A549 (cell line): ENCODE results near the gene MLXIPL. TPM values are rescaled to one million over a fixed set of nuclear protein-coding genes. Genes with fewer than 3 reads are reported as not detected.

Experiments
- ATAC-seq, 2 experiments: fragments of 200-7000 bp in 1 of 2; fragments of >200 bp in 1 of 2; cut with Nextera tagmentation in 1 of 2; cut with Tn5 transposase in 1 of 2; 3 replicates each; pipeline versions ENCODE4 v1.8.0 to v1.9.1; 2018 to 2020; ENCODE audit warnings: mild to moderate bottlenecking in 1 of 2, moderate library complexity in 1 of 2
- CTCF ChIA-PET: fragments of 300-600 bp; sonication (Branson Sonifier 250); formaldehyde crosslinking; extraction: SDS; loops from one replicate; lab custom pipeline; 2021; ENCODE audit warnings: antibody characterized with exemption, inconsistent platforms; lab: Yijun Ruan, JAX
- POLR2A ChIA-PET: fragments of 350-600 bp; formaldehyde crosslinking; extraction: SDS; loops from one replicate; lab custom pipeline; 2021; ENCODE audit warnings: antibody characterized with exemption, inconsistent platforms; lab: Yijun Ruan, JAX
- DNase-seq, 2 experiments: peaks; one replicate each; pipeline versions ENCODE4 v3.0.0 to v3.0.0-alpha.2; 2011 to 2016; ENCODE audit warnings: low read depth in 1 of 2, low spot score in 1 of 2
- FAIRE-seq: peaks from 2 replicates; lab custom pipeline; 2011; peaks lifted over from hg19 to GRCh38; lab: Jason Lieb, UNC
- H3K27ac ChIP-seq, 2 experiments: fragments of >200 bp; sonication (Bioruptor Twin); formaldehyde crosslinking; 3 replicates each; pipeline ENCODE4 v1.5.1; 2016 to 2017
- H3K4me1 ChIP-seq: fragments of >200 bp; sonication (Bioruptor Twin); formaldehyde crosslinking; 3 replicates; pipeline ENCODE4 v1.6.1; 2016
- H3K4me2 ChIP-seq: fragments of >200 bp; sonication (Bioruptor Twin); formaldehyde crosslinking; 3 replicates; pipeline ENCODE4 v1.6.1; 2016
- H3K4me3 ChIP-seq: fragments of >200 bp; sonication (Bioruptor Twin); formaldehyde crosslinking; 3 replicates; pipeline ENCODE4 v1.5.1; 2016
- H3K9me3 ChIP-seq: fragments of >200 bp; sonication (Bioruptor Twin); formaldehyde crosslinking; 3 replicates; pipeline ENCODE4 v1.6.1; 2016
- ATOH8 ChIP-seq: fragments of 250-450 bp; sonication (Bioruptor Pico); IDR thresholded peaks from 2 replicates; pipeline ENCODE4 v1.5.0; 2020; ENCODE audit warnings: low read depth, mild to moderate bottlenecking, moderate library complexity
- CBX8 ChIP-seq: fragments of 200-600 bp; sonication (generic); IDR thresholded peaks from 2 replicates; pipeline ENCODE4 v1.6.1; 2016
- CEBPB ChIP-seq, 2 experiments: fragments of >200 bp in 1 of 2; sonication (Bioruptor Twin) in 1 of 2; formaldehyde crosslinking in 1 of 2; IDR thresholded peaks; 2 replicates each; pipeline ENCODE4 v1.6.1; 2012 to 2016
- EHF ChIP-seq: fragments of 250-450 bp; sonication (Bioruptor Pico); IDR thresholded peaks from 2 replicates; pipeline ENCODE4 v1.5.0; 2020; ENCODE audit warnings: mild to moderate bottlenecking
- EHMT2 ChIP-seq: fragments of 200-600 bp; sonication (generic); IDR thresholded peaks from 2 replicates; pipeline ENCODE4 v1.6.1; 2016; ENCODE audit warnings: antibody characterized with exemption, low read depth, mild to moderate bottlenecking, moderate library complexity
- FOSL2 ChIP-seq, 2 experiments: fragments of 450-650 bp in 1 of 2; fragments of >200 bp in 1 of 2; sonication (Bioruptor Twin) in 1 of 2; formaldehyde crosslinking; IDR thresholded peaks; 2 replicates each; pipeline versions ENCODE4 v1.5.0 to v1.6.1; 2016 to 2020; ENCODE audit warnings: mild to moderate bottlenecking in 1 of 2, moderate library complexity in 1 of 2
- HDAC2 ChIP-seq: fragments of 200-600 bp; sonication (generic); IDR thresholded peaks from 2 replicates; pipeline ENCODE4 v1.6.1; 2016
- HES2 ChIP-seq: fragments of >200 bp; sonication (Bioruptor Twin); formaldehyde crosslinking; IDR thresholded peaks from 2 replicates; pipeline ENCODE4 v1.6.1; 2016
- HMGXB4 ChIP-seq: fragments of 250-450 bp; sonication (Bioruptor Pico); IDR thresholded peaks from 2 replicates; pipeline ENCODE4 v1.5.0; 2021; ENCODE audit warnings: mild to moderate bottlenecking, moderate library complexity, borderline replicate concordance
- HOXA7 ChIP-seq: fragments of 250-450 bp; sonication (Bioruptor Pico); IDR thresholded peaks from 2 replicates; pipeline ENCODE4 v1.5.0; 2020; ENCODE audit warnings: mild to moderate bottlenecking, moderate library complexity
- KDM5A ChIP-seq: fragments of 200-600 bp; sonication (generic); IDR thresholded peaks from 2 replicates; pipeline ENCODE4 v1.6.1; 2016; ENCODE audit warnings: antibody characterized with exemption, mild to moderate bottlenecking
- MAFK ChIP-seq: fragments of 450-650 bp; IDR thresholded peaks from 2 replicates; pipeline ENCODE4 v1.6.1; 2014; ENCODE audit not compliant: partially characterized antibody
- NFE2L2 ChIP-seq: fragments of 150-350 bp; conservative IDR thresholded peaks from 2 replicates; pipeline ENCODE4 v1.6.1; 2014; ENCODE audit warnings: low read length
- POLR2A ChIP-seq: IDR thresholded peaks from 2 replicates; pipeline ENCODE4 v1.6.1; 2012; ENCODE audit warnings: mild to moderate bottlenecking, low read length
- POLR2AphosphoS2 ChIP-seq: conservative IDR thresholded peaks from 2 replicates; pipeline ENCODE4 v1.6.1; 2012; ENCODE audit warnings: low read length, improper control_type of control experiment, inconsistent platforms
- RAD21 ChIP-seq, 2 experiments: fragments of >200 bp in 1 of 2; sonication (Bioruptor Twin) in 1 of 2; formaldehyde crosslinking in 1 of 2; IDR thresholded peaks in 1 of 2; conservative IDR thresholded peaks in 1 of 2; 2 replicates in 1 of 2; 3 replicates in 1 of 2; pipeline ENCODE4 v1.6.1; 2012 to 2018; ENCODE audit warnings: inconsistent platforms in 1 of 2
- REST ChIP-seq: fragments of 200-600 bp; sonication (generic); IDR thresholded peaks from 2 replicates; pipeline ENCODE4 v1.6.1; 2016; ENCODE audit warnings: antibody characterized with exemption, mild to moderate bottlenecking, moderate library complexity
- RFX5 ChIP-seq: fragments of 450-650 bp; IDR thresholded peaks from 2 replicates; pipeline ENCODE4 v1.7.1; 2014; ENCODE audit warnings: antibody characterized with exemption, mild to moderate bottlenecking, moderate library complexity
- RNF2 ChIP-seq: fragments of 200-600 bp; sonication (generic); IDR thresholded peaks from 2 replicates; pipeline ENCODE4 v1.6.1; 2016; ENCODE audit warnings: low read depth, mild to moderate bottlenecking, antibody characterized with exemption, moderate library complexity, borderline replicate concordance
- TFCP2L1 ChIP-seq: fragments of 250-450 bp; sonication (Bioruptor Pico); IDR thresholded peaks from 2 replicates; pipeline ENCODE4 v1.5.0; 2021; ENCODE audit warnings: mild to moderate bottlenecking
- TP53 ChIP-seq: fragments of 250-450 bp; sonication (Bioruptor Pico); IDR thresholded peaks from 2 replicates; pipeline ENCODE4 v1.5.0; 2021; ENCODE audit warnings: mild to moderate bottlenecking, moderate library complexity
- USF2 ChIP-seq: fragments of 450-650 bp; IDR thresholded peaks from 2 replicates; pipeline ENCODE4 v1.6.1; 2014; ENCODE audit warnings: antibody characterized with exemption
- ZFP36 ChIP-seq: fragments of 450-650 bp; IDR thresholded peaks from 2 replicates; pipeline ENCODE4 v1.6.1; 2014; ENCODE audit warnings: borderline replicate concordance; ENCODE audit not compliant: partially characterized antibody
- WGBS: methylation state at CpG from one replicate; pipeline ENCODE4 v1.1.6; 2017; ENCODE audit errors: missing lambda C conversion rate; 5-methylcytosine and 5-hydroxymethylcytosine counted together
- polyA plus RNA-seq, 4 experiments: library from polyadenylated mRNA; depleted of rRNA in 3 of 4; stranded (reverse); fragments of >200 nt; fragmentation: RNase III in 1 of 4; extraction: RNeasy Plus Mini Kit Qiagen cat#74134 plus additional on column Dnase treatment in 1 of 4; gene quantifications; 2 replicates in 3 of 4; 3 replicates in 1 of 4; pipeline ENCODE4 v1.2.3, GENCODE V29; 2011 to 2017

MLXIPL gene
- polyA plus RNA-seq, 2 of the 4 experiments (the other 2 are of a cell fraction) = 1.4 to 3.3 TPM

- no peak for TF ChIP-seq RNF2
- ChIA-PET CTCF (interaction anchor here (0.8 to 19.7 kb wide), 11 partner anchors 9 to 133 kb away, joined by 3 to 290 read pairs (median 7); partner anchors contain the start of genes ABHD11, STX1A and VPS37D), POLR2A (no interaction called here)
- H3K4me3 ChIP-seq = no peak overlapping the region
- 76% methylated on average over 19 of the region's 22 CpGs for WGBS
- H3K4me1 ChIP-seq = peaks cover 4% of the 10 kb centered on the region; the same call in 1 of the 3 replicates
- H3K27ac ChIP-seq = 0 out of 6 replicates have a peak overlapping the region, but pooled peaks of 1 of the 2 experiments have one; percentile 30
- no peaks in the 10 kb centered on the region for H3K9me3 ChIP-seq
- ATAC-seq (no peak), DNase-seq (no peak), FAIRE-seq (no peak)
- H3K4me2 ChIP-seq = no peak overlapping the region
Observed at GRCh38 chr7:73602721-73603651, 21.3 kb downstream of the MLXIPL start.

GRCh38 chr7:73599916-73600315, 24.4 kb downstream of the MLXIPL start:
- Histone ChIP-seq H3K9me3 (no peaks in the 10 kb centered on the region), H3K4me2 (no peak overlapping the region), H3K27ac (no peak overlapping the region; a peak in 1 of 6 replicates), H3K4me1 (no peaks in the 10 kb centered on the region), H3K4me3 (no peak overlapping the region)
- WGBS = 60% methylated on average over 3 of the region's 7 CpGs
- FAIRE-seq (no peak), DNase-seq (no peak), ATAC-seq (no peak)
- POLR2A ChIA-PET = no interaction called here
- CTCF ChIA-PET = interaction anchor here (1.2 to 19.7 kb wide), 8 partner anchors 7 to 136 kb away, joined by 3 to 290 read pairs (median 5); partner anchors contain the start of genes STX1A and VPS37D
- TF ChIP-seq ATOH8 (CRISPR knock-in tag) = no peak
- no peak for TF ChIP-seq CBX8
- no peak for TF ChIP-seq POLR2AphosphoS2
- TF ChIP-seq MAFK = no peak
- TF ChIP-seq TP53 (CRISPR knock-in tag) = no peak
- no peak for TF ChIP-seq NFE2L2
- TF ChIP-seq CEBPB (IDR thresholded peaks at IDR 0.05) = no peak
- no peak for TF ChIP-seq EHMT2
- TF ChIP-seq USF2 = no peak
- TF ChIP-seq FOSL2 (IDR thresholded peaks at IDR 0.05) = no peak
- TF ChIP-seq FOSL2 (CRISPR knock-in tag; IDR thresholded peaks at IDR 0.05) = no peak
- no peak for TF ChIP-seq KDM5A
- no peak for TF ChIP-seq HDAC2

GRCh38 chr7:73599151-73599882, 25.0 kb downstream of the MLXIPL start:
- FAIRE-seq = no peak
- CTCF ChIA-PET = interaction anchor here (1.2 to 19.7 kb wide), 8 partner anchors 8 to 136 kb away, joined by 3 to 290 read pairs (median 5); partner anchors contain the start of genes STX1A and VPS37D
- peak in 1 of 2 experiments; percentile 36; a peak in 2 of 6 replicates for ATAC-seq
- Histone ChIP-seq H3K9me3 (no peaks in the 10 kb centered on the region), H3K4me1 (no peaks in the 10 kb centered on the region), H3K27ac (no peak overlapping the region; a peak in 1 of 6 replicates), H3K4me2 (no peak overlapping the region), H3K4me3 (no peak overlapping the region)
- POLR2A ChIA-PET = no interaction called here
- TF ChIP-seq HES2 (no peak), POLR2A (no peak), CEBPB (IDR thresholded peaks at IDR 0.05) (no peak), REST (no peak), ZFP36 (no peak), TFCP2L1 (CRISPR knock-in tag) (no peak), RAD21 (conservative IDR thresholded peaks at IDR 0.05 in 1 of 2, IDR thresholded peaks at IDR 0.05 in 1 of 2) (no peak), RFX5 (no peak), NFE2L2 (no peak), HMGXB4 (CRISPR knock-in tag) (no peak), HOXA7 (CRISPR knock-in tag) (no peak), EHF (no peak), CBX8 (no peak)
- DNase-seq = no peak
- WGBS = 64% methylated on average over 11 of the region's 13 CpGs
